ENCODE results near the gene TDO2. TPM values are rescaled to one million over a fixed set of nuclear protein-coding genes. Genes with fewer than 3 reads are reported as not detected.

TDO2 gene
- total RNA-seq, 1 donor from 2014 or later = not detected

GRCh38 chr4:155954939-155955338 lies 51.4 kb downstream of the TDO2 start:
- no peaks in the 10 kb centered on the region for H3K9me3 ChIP-seq
- H3K4me3 ChIP-seq = no peak overlapping the region
- TF ChIP-seq POLR2AphosphoS5 (IDR thresholded peaks at IDR 0.05; ENCODE audit: insufficient read depth in 1 of 2, low read depth in 1 of 2) = no peak
- no peak overlapping the region for H3K27ac ChIP-seq
- intact Hi-C loops (cut with DNase I) = no loop called here
- DNase-seq (ENCODE audit: extremely low spot score in 2 of 2) = no peak
- no peaks in the 10 kb centered on the region for H3K36me3 ChIP-seq
- no peaks in the 10 kb centered on the region for H3K27me3 ChIP-seq
- peaks cover 16% of the 10 kb centered on the region for H3K4me1 ChIP-seq

GRCh38 chr4:155956461-155956860 lies 53.0 kb downstream of the TDO2 start:
- intact Hi-C loops (cut with DNase I) = no loop called here
- H3K27ac ChIP-seq = no peak overlapping the region

GRCh38 chr4:155959417-155959816 lies 55.9 kb downstream of the TDO2 start:
- H3K27ac ChIP-seq = no peak overlapping the region

More at GRCh38 chr4:155956461-155956860, 53.0 kb downstream of the TDO2 start:
- DNase-seq (ENCODE audit: extremely low spot score in 2 of 2) = no peak
- peaks cover 16% of the 10 kb centered on the region for H3K4me1 ChIP-seq
- no peaks in the 10 kb centered on the region for H3K9me3 ChIP-seq
- no peaks in the 10 kb centered on the region for H3K27me3 ChIP-seq
- H3K4me3 ChIP-seq = no peak overlapping the region
- no peak for TF ChIP-seq CTCF (IDR thresholded peaks at IDR 0.05)
- no peaks in the 10 kb centered on the region for H3K36me3 ChIP-seq

GRCh38 chr4:155960522-155960921 lies 57.0 kb downstream of the TDO2 start:
- Histone ChIP-seq H3K27ac (no peak overlapping the region), H3K9me3 (no peaks in the 10 kb centered on the region), H3K4me1 (no peaks in the 10 kb centered on the region), H3K36me3 (no peaks in the 10 kb centered on the region), H3K4me3 (no peak overlapping the region), H3K27me3 (no peaks in the 10 kb centered on the region)
- no peak for TF ChIP-seq CTCF (IDR thresholded peaks at IDR 0.05)
- TF ChIP-seq POLR2A (IDR thresholded peaks at IDR 0.05) = no peak
- no peak for TF ChIP-seq POLR2AphosphoS5 (IDR thresholded peaks at IDR 0.05; ENCODE audit: insufficient read depth in 1 of 2, low read depth in 1 of 2)
- intact Hi-C loops (cut with DNase I) = no loop called here
- no peak for DNase-seq (ENCODE audit: extremely low spot score in 2 of 2)

More at GRCh38 chr4:155959417-155959816, 55.9 kb downstream of the TDO2 start:
- Histone ChIP-seq H3K4me3 (no peak overlapping the region), H3K36me3 (no peaks in the 10 kb centered on the region), H3K4me1 (peaks cover 2% of the 10 kb centered on the region), H3K9me3 (no peaks in the 10 kb centered on the region), H3K27me3 (no peaks in the 10 kb centered on the region)
- no peak for TF ChIP-seq CTCF (IDR thresholded peaks at IDR 0.05)
- no peak for TF ChIP-seq POLR2A (IDR thresholded peaks at IDR 0.05)
- no peak for TF ChIP-seq POLR2AphosphoS5 (IDR thresholded peaks at IDR 0.05; ENCODE audit: insufficient read depth in 1 of 2, low read depth in 1 of 2)
- no peak for DNase-seq (ENCODE audit: extremely low spot score in 2 of 2)
- intact Hi-C loops (cut with DNase I) = no loop called here

GRCh38 chr4:155961575-155961974 lies 58.1 kb downstream of the TDO2 start:
- intact Hi-C loops (cut with DNase I) = no loop called here

More at GRCh38 chr4:155961575-155961974, 58.1 kb downstream of the TDO2 start:
- H3K4me1 ChIP-seq = no peaks in the 10 kb centered on the region
- TF ChIP-seq CTCF (IDR thresholded peaks at IDR 0.05) (no peak), POLR2AphosphoS5 (IDR thresholded peaks at IDR 0.05; ENCODE audit: insufficient read depth in 1 of 2, low read depth in 1 of 2) (no peak), POLR2A (IDR thresholded peaks at IDR 0.05) (no peak)
- no peaks in the 10 kb centered on the region for H3K9me3 ChIP-seq
- no peak overlapping the region for H3K4me3 ChIP-seq
- H3K27me3 ChIP-seq = no peaks in the 10 kb centered on the region
- no peak for DNase-seq (ENCODE audit: extremely low spot score in 2 of 2)
- H3K27ac ChIP-seq = no peak overlapping the region
- no peaks in the 10 kb centered on the region for H3K36me3 ChIP-seq
